ENCODE data around the gene CRELD1.
"Not testable (repeated sequence)": the region's sequence is repeated elsewhere in the genome, so short reads cannot be mapped to it uniquely, and the experiment has no call there.

Gene CRELD1

DNA sequence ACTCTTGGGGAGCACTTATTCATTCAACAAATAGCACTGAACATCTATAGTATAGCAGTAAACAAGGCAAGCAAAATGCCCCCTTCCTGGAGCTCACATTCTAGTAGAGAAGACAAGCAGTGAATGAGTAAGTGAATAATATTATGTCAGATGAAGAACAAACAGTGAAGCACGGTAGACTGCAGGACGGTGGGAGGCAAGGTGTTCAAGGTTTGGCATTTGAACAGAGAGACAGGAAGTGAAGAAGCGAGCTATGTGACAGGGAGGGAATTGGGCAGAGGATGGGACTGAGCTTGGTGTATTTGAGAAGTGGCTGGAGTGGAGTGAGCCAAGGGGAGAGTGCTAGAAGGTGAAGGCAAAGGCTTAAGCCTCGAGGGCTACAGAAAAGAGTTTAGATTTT lies 1.4 kb downstream of the CRELD1 start:
- no peak for DNase-seq (ENCODE audit: low spot score)

DNA sequence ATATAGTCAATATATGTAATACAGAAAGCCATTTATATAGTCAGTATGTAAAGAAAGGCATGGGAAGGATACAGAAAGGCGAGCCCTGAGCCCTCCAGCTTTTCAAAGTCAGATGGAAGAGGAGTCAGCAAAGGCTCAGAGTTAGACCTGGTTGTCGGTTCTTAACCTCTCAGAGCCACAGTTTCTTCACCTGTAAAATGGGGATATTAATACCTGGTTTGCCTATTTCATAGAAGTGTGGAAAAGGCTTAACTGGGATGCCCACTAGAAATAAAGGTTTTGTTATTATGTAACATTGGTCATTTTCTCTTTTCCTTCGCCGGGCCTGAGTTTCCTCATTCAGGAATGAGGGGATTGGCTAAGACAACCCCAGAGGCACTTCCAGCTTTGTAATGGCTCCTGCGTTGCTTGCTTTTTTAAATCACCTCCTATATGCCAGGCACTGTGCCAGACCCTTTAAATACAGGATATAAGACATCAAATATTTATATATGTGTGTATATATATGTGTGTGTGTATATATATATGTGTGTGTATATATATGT lies 2.4 kb downstream of the CRELD1 start:
- DNase-seq (ENCODE audit: low spot score): no peak

DNA sequence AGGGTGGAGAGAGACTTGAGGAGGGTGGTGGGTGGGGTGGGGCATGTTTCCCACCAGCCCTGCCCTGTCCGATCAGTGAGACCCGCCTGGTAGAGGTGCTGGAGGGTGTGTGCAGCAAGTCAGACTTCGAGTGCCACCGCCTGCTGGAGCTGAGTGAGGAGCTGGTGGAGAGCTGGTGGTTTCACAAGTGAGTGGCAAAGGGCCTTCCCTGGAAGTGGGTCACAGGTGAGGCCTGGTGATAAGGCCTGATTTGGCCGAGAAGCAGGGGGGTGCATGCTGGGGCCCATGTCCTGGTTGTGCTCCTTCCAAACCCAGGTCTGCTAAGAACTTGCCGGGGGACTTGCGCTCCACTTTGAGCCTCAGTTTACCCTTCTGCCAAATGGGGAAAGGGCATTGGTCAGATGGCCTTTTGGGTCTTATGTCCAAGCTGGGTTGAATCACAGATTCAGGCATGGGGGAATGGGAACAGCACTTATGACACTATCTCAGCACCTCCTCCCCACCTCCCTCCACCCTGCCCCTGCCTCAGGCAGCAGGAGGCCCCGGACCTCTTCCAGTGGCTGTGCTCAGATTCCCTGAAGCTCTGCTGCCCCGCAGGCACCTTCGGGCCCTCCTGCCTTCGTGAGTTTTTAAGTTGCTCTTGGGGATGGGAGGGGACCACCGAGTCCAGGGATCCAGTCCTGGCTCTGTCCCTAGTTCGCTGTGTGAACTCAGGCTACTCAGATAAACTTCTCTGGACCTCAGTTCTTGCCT lies 4.0 kb downstream of the CRELD1 start:
- no peak for DNase-seq (ENCODE audit: low spot score)

DNA sequence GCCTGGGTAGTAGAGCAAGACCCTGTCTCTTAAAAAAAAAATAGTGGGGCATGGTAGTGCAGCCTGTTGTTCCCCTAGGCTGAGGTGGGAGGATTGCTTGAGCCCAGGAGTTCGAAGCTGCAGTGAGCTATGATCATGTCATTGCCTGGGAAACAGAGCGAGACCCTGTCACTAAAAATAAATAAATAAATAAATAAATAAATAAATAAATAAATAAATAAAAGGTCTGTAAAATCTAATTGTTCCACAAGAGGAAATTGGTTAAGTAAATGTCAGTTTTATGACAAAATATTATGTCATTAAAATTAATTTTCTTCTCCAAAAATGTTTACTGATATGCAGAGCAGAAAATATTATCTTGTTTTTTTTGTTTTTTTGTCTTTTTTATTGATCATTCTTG lies 5.3 kb downstream of the CRELD1 start:
- no peak for DNase-seq (ENCODE audit: low spot score)

DNA sequence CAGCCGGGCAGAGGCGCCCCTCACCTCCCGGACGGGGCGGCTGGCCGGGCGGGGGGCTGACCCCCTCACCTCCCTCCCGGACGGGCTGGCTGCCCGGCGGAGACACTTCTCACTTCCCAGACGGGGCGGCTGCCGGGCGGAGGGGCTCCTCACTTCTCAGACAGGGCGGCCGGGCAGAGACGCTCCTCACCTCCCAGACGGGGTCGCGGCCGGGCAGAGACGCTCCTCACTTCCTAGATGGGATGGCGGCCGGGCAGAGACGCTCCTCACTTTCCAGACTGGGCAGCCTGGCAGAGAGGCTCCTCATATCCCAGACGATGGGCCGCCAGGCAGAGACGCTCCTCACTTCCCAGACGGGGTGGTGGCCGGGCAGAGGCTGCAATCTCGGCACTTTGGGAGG lies 6.3 kb downstream of the CRELD1 start:
- DNase-seq (ENCODE audit: low spot score): not testable (repeated sequence)

DNA sequence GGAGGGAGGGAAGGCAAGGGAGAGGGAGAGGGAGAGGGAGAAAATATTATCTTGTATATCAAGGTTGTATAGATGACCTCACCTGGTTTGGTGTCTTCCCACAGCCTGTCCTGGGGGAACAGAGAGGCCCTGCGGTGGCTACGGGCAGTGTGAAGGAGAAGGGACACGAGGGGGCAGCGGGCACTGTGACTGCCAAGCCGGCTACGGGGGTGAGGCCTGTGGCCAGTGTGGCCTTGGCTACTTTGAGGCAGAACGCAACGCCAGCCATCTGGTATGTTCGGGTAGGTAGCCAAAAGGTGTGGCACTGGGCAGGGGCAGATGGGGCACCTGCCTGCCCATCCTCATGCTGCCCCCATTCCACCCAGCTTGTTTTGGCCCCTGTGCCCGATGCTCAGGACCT lies 7.1 kb downstream of the CRELD1 start:
- DNase-seq (ENCODE audit: low spot score): no peak

DNA sequence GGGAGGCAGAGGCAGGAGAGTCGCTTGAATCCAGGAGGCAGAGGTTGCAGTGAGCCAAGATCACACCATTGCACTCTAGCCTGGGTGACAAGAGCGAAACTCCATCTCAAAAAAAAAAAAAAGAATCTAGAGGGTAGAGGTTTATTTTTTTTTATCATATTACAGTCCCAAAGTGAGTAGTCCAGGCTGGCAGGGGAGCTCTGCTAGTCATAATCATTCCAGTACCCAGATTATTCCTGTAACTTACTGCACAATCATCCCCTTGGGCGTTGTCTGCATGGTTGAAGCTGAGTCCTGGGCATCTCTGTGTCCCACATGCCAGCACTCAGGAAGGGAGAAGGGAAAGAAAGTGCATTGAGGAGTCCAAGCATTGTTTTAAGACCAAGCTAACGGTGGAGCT lies 8.5 kb downstream of the CRELD1 start:
- DNase-seq (ENCODE audit: low spot score): no peak

DNA sequence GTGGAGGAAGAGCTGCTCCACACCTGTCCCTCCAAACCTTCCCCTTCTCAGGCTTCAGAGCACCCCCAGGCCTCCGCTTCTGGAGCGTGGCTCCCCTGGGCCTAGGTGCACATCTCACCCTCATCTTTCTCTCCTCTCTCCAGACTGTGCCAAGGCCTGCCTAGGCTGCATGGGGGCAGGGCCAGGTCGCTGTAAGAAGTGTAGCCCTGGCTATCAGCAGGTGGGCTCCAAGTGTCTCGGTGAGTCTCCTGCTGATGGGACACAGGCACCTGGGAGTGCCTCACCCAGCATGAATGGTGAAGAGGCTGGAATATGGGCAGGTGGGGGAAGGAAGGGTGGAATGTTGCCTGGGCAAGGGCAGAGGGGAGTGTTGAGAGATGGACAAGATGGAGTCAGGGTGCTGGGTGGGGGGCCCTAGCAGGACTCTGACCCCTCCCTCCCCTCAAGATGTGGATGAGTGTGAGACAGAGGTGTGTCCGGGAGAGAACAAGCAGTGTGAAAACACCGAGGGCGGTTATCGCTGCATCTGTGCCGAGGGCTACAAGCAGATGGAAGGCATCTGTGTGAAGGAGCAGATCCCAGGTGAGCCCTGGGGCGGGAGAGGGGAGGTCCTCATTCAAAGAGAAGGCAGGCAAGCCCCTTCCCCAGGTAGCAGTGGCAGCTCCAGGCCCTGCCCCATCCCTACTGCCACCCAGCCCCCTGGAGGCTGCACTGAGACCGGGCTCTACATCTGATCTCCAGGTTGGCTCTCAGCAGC lies 9.5 kb downstream of the CRELD1 start:
- DNase-seq (ENCODE audit: low spot score): no peak

DNA sequence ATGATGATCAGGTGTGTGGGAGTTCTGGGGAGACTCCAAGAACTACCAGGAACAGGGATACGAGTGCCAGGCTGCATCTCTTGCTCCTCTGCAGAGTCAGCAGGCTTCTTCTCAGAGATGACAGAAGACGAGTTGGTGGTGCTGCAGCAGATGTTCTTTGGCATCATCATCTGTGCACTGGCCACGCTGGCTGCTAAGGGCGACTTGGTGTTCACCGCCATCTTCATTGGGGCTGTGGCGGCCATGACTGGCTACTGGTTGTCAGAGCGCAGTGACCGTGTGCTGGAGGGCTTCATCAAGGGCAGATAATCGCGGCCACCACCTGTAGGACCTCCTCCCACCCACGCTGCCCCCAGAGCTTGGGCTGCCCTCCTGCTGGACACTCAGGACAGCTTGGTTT lies 10.6 kb downstream of the CRELD1 start:
- no peak for DNase-seq (ENCODE audit: low spot score)

DNA sequence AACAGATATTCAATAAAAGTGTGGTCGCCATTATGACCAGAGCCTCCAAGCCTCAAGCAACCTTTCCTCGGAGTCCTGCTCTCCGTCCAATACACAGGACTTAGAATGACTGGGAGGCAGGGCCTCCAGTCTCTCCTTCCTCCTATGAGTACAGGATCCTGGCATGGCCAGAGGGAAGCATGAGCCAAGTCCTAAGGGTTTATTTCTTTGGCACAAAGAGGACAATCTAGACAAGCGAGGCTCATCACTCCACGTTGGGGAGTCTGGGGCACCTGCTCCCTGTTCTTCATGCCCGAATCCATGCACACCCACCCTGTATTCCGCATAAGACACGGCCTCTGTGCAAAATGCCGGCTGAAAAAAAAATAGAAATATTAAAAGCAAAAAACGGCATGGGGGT lies 11.7 kb downstream of the CRELD1 start:
- DNase-seq (ENCODE audit: low spot score): no peak

DNA sequence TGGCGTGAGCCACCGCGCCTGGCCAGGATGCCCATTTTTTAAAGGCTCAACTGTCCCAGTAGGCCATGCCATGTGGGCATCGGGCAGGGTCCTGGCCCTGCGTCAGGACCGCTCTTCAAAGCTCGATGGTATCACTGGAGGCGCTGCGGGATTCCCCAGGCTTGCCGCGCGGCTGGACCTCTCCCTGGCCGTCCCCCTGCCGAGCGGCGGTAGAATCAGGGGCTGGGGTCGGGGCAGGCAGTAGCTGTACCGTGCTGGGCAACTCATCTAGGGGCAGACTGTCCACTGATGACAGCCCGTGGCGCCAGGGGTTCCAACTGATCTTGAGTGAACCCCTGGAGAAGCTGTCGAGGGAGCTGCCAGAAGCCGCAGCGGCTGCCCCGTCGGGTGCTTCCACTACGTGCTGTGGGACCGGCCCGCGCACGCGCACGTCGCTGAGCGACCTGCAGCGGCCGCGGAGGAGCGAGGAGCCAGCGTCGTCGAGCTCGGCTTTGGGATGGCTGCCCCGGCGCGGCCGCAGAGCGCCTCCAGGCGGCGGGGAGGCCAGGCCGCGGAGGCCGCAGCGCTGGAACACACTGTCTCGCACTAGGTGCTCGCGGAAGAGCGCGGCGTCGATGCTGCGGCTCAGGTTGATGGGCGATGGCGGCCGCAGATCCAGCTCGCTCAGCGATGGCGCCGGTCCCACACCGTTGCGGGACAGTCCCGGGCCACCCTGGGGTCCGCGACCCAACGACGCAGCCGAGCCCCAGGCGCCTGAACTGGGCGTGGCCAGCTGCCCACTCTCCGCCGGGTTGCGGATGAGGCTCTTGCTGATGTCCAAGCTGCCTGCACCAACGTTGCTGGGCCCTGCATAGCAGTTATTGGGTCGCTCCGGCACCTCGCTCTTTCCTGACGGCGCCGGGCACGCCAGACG lies 12.7 kb downstream of the CRELD1 start:
- DNase-seq (ENCODE audit: low spot score): peak; percentile 97

DNA sequence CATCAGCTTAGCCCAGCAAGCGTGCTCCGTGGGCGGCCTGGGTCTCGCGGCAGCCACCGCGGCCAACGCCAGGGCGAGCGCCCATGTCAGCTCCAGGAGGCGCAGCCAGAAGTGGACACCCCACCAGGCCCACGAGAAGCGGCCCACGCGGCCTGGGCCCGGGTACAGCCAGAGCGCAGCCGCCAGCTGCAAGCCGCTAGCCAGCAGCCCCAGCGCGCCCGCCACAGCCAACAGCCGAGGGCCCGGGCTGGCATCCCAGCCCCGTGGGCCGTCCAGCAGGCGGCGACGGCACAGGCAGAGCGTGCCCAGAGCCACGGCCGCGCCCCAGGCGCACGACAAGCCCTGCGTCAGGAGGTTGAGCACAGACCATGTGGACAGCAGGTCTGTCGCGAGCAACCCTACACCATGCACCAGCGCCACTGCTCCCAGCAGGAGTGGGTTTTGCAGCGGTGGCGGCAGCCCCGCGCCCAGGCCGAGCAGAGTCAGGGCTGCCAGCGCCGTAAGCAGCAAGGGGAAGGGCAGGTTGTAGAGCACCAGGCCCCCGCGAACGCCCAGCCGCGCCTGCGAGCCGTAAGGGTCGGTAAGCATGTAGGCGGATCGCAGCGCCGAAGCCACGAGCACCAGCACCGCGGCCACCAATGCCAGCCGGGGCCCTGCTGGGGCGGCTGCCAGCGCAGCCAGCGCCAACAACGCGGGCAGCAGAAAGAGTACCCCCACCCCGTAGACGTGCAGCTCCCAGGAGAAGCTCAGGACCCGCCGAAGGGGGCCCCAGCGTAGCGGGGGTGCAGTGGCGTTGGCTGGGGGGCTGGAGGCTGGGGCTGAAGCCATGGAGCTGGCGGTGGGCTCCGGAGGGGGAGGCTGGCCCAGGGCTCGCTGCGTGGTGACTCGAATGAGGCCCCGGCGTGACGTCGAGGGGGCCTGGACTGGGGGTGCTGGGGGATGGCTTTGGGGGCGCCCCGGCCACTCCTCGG lies 13.7 kb downstream of the CRELD1 start:
- DNase-seq (ENCODE audit: low spot score): peak; percentile 96

DNA sequence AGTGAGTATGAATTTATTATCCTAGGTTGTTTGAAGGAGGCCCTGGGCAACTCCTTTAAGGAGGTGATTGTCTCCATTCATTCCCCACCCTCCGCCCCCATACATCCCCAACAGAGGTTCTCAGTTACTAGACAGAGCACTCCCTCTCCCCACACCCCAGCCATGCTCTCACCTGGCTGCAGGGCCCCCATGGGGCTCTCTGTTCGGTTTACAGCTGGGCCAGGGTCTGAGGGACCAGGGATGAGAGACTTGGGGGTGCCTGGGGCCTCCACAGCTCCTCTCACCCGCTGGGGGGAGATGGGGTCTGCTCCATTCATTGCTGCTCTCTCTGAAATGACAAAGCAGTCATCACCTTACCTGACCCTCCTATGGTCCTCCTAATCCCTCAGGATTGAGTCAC lies 15.0 kb downstream of the CRELD1 start:
- no peak for DNase-seq (ENCODE audit: low spot score)

DNA sequence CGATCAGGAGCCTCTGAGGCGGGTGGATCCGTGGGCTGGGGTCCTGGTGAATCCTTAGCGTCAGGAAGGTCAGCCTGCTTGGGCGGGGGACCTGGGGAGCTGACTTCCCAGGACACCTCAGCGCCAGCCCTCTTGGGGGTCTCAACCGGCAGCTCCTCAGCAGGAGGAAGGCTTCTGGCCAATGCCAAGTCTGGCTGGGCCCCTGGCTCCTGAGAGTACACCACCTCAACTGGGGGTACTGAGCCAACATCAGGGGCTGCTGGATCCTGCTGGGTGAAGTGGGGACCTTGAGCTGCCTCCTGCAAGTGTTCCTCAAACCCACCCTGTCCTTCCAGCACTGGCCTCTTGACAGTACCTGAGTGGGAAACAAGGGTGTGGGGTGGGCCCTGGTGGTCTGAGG lies 15.5 kb downstream of the CRELD1 start:
- no peak for DNase-seq (ENCODE audit: low spot score)

DNA sequence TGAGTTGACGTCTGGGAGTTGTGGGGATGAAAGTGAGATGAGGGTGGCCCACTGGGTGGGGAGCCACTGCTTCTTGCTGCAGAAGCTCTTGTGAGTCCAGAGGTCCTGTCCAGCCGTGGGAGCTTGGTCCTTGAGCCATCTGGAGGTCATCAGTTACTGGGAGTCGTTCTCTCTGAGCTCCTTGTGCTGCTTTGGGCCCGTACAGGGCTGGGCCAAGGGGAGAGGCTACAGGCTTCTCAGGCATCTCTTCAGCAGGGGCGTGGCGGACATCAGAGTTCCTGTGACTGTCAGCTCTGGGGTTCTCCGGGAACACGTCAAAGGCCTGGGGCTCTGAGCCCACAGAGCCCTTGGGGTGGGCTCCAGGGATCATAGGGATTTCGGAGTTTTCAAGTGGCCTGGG lies 16.0 kb downstream of the CRELD1 start:
- DNase-seq (ENCODE audit: low spot score): no peak

DNA sequence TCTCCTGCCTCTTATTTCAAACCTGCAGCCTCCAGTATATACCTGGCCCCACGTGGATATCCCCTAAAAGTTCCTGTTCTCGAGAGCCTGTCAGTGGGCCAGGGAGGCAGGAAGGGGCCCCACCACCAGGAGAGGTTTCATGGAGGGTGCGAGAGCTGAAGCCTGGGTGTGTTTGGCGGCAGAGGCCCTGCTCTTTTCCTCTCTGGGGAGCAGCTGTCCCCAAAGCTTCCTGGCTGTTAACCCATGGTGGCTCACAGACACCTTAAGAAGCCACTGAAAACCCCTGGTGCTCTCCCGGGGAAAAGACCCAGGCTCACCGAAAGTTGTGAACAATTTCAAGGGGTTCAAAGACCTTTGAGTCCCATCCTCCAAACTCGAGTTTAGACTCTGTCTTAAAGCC lies 17.5 kb downstream of the CRELD1 start:
- DNase-seq (ENCODE audit: low spot score): no peak

DNA sequence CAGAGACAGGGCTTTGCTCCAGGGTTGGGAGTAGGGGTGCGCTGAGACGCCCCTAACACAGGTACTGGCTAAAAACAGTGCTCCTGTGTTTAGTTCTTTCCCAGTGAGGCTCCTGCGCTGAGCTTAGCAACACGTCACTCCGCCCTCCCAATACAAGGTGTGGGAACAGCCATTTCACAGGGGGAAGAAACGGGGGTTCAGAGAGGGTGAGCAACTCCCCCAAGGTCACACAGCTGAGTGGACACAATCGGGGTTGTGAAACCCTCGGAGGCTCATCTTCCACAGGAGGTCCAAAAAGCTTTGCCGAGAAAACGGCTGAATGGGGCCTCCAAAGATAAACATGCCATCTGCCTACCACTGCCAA lies 17.9 kb downstream of the CRELD1 start:
- DNase-seq (ENCODE audit: low spot score): no peak

DNA sequence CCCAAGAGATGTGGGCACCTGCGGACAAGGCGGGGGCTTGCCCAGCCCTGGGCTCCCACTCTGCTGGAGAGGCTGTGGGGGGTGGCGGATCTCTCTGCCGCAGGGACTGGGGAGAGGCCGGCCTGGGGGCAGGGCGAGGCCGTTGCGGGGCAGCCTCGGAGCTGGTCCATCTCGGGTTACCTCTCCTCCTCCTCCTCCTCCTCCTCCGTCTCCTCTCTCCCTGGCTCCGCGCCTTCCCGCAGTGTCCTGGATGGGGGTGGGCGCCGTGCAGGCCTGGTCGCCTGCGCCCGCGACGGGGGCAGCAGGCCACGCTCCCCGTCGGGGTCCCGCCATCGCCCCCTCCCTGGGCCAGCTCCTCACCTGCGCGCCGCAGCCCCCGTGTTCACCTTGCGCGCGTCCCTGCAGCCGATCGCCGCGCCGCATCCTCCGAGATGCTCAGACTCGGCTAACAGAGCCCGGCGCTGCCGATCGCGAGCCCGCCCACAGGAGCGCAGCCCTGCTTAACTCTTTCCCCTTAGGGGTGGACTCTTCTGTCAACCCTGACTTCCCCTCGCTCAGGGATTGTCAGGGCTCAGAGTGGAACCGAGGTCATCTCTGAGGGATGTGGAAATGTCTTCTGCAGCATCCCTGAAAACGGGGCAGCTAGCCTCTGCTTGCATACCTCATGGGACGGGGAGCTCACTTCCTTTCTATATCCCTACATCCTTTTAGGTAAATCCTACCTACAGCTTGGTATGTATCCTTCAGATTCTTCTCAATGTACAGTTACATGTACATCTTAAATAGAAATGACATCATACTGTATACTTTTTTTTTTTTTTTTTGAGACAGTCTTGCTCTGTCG lies 18.6 kb downstream of the CRELD1 start, which contains the start of gene PRRT3:
Gene PRRT3, minus strand, starts transcription at position 447 of the 844 bp plus-strand sequence. CDS start 2,293 bp downstream, outside the sequence.
- peak; percentile 78 for DNase-seq (ENCODE audit: low spot score)

DNA sequence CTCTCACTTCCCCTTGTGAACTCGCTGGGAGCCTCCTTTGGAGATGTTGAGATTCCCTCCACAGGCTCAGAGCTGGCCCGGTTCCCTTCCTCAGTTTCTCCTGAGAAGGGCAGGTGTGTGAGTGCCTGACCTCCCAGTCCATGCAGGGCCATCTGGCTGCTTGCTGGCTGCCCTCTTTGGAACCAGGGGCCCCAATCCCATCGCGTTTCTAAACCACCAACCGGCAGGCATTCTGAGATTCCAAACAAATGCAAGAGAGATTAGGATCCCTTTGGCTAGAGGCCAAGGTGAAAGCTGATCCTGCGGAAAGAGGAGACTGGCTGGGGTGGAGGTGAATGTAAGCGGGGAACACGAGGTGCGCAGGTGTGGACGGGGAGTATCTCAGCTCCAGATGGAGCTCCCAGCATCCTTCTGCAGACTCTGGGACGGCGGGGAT lies 21.5 kb downstream of the CRELD1 start:
- DNase-seq (ENCODE audit: low spot score): no peak
